Raji (cell line): ENCODE results near the gene RETREG3.
"Not testable (repeated sequence)": the region's sequence is repeated elsewhere in the genome, so short reads cannot be mapped to it uniquely, and the experiment has no call there.

Experiments
- POLR2A ChIP-seq: IDR thresholded peaks from 2 replicates; pipeline ENCODE4 v1.6.1; 2011; ENCODE audit warnings: low read depth, low read length, control low read depth; ENCODE audit not compliant: insufficient read depth

The RETREG3 gene

GRCh38 chr17:42563543-42563942, 45.6 kb downstream of the RETREG3 start:
- TF ChIP-seq POLR2A, result no peak

- no peak for TF ChIP-seq POLR2A
These were observed 46.0 kb downstream of the RETREG3 start for GRCh38 chr17:42563143-42563509.

GRCh38 chr17:42562388-42563142, 46.6 kb downstream of the RETREG3 start:
- no peak for TF ChIP-seq POLR2A

- peak; percentile 81 for TF ChIP-seq POLR2A
These were observed 47.2 kb downstream of the RETREG3 start, which contains the start of gene COASY for GRCh38 chr17:42561897-42562387. COASY (plus strand) TSS chr17:42562148; CDS start chr17:42562623, 475 bp downstream.

GRCh38 chr17:42560246-42560645, 48.9 kb downstream of the RETREG3 start:
- TF ChIP-seq POLR2A, result no peak

GRCh38 chr17:42559075-42559474, 50.1 kb downstream of the RETREG3 start:
- no peak for TF ChIP-seq POLR2A

GRCh38 chr17:42555122-42555622, 54.0 kb downstream of the RETREG3 start:
- no peak for TF ChIP-seq POLR2A

GRCh38 chr17:42554250-42555121, 54.7 kb downstream of the RETREG3 start:
- TF ChIP-seq POLR2A, result peak; percentile 92

GRCh38 chr17:42553866-42554249, 55.3 kb downstream of the RETREG3 start:
- TF ChIP-seq POLR2A, result no peak

GRCh38 chr17:42553161-42553818, 55.9 kb downstream of the RETREG3 start:
- no peak for TF ChIP-seq POLR2A

GRCh38 chr17:42552736-42553135, 56.4 kb downstream of the RETREG3 start, which contains the start of gene HSD17B1:
HSD17B1 (plus strand) TSS chr17:42552923; CDS start chr17:42552934, 11 bp downstream.
- not testable (repeated sequence) for TF ChIP-seq POLR2A

- no peak for TF ChIP-seq POLR2A
These were observed 60.0 kb downstream of the RETREG3 start for GRCh38 chr17:42548993-42549755.

- no peak for TF ChIP-seq POLR2A
These were observed 60.9 kb downstream of the RETREG3 start for GRCh38 chr17:42548070-42548837.

GRCh38 chr17:42547698-42548069, 61.5 kb downstream of the RETREG3 start:
- TF ChIP-seq POLR2A, result no peak
